HG03378 (cell line): Measurements from ENCODE around the gene IGFBP2.

Source experiments
- ATAC-seq: cut with Tn5 transposase; IDR thresholded peaks from one replicate; pipeline ENCODE4 v1.9.1; 2021; ENCODE audit warnings: mild to moderate bottlenecking, moderate library complexity; ENCODE audit not compliant: unreplicated experiment

IGFBP2 gene

DNA sequence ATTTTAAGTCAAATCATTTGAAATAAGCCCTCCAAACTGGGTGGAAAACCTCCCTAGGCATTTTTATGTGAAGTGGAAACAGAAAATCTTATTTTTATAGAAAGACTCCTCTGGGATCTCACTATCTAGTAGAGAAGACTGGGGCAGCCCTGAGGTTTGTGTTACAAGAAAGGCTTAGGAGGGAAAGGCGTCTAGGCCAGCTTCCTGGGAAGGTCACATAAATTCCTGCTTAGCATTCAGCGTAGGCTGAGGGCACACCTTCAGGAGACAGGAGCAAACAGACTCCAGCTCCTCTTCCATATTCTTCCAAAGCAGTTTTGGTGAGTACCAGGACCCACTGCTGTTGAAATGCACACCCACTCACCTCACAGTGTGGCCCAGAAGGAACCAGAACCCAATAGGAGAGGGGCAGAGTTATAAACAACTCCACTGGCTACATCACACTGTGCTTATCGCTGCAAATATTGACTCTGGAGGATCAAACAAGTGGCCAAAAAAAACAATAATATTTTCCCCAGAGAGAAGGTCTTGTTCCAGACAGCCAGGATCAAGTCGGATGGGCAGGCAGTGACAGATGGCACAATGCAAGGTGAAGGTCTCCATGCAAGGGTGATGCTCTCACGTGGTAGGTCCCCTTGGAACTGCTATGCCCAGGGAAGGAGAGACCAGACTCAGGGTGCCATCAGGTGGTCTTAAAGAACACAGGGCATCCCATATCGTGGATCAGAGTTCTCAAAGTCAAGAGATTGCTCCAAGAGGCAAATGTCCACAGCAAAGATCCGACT is 17.7 kb upstream of the IGFBP2 start:
- ATAC-seq, result no peak

DNA sequence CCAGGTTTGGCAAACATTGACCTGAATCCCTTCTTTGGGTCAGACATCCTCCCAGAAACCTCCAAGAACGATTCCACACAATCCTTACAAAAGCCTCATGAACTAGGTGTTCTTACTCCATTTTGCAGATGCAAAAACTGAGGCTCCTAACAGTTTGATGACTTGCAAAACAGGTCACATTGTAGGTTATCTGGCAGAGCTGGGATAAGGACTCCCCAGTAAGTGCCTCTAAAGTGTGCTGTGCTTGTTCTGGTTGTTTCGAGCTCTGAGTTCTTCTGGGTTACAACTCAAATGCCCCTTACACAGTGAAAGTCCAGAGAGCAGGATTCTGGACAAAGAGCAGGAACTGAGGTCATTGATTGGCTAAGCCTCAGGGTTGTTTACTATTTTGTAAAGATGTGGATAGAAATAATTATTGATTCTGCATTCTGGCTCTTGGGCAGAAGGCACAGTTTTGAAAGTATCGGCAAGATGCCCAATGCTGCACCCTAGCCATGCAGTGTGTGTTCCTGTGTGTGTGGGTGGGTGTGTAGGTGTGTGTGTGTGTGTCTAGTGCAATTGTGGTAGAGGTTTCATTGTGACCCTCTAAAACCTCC is 17.0 kb upstream of the IGFBP2 start:
- ATAC-seq, result no peak

DNA sequence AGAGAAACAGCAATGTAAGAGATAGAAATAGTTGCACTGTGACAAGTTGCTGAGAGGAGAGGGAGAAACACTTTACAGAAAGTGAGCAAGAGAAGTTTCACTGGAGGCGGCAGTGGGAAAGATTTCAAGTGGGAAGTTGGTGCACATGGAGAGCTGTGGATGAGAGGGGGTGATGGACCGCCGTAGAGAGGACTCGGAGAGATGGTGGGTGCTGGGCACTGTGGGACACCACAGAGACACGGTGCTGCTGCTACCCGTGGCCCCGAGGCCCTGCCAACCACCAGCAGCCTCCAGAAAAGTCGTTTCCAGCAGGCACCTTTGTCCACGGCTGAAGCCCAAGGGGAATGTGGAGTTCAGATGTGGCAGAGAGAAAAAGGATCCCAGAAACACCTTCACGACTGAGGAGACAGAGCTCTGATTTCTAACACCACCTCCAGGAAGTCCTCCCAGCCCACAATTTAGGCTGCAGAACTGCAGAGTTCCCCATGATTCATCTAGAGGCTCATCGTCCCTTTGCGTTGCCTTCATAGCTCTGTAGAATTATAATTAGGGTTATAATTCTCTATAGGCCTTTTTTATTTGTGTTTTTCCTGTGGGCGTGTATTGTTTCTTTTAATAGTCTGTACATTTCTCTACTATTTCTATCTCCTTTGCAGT is 15.9 kb upstream of the IGFBP2 start:
- ATAC-seq, result no peak

DNA sequence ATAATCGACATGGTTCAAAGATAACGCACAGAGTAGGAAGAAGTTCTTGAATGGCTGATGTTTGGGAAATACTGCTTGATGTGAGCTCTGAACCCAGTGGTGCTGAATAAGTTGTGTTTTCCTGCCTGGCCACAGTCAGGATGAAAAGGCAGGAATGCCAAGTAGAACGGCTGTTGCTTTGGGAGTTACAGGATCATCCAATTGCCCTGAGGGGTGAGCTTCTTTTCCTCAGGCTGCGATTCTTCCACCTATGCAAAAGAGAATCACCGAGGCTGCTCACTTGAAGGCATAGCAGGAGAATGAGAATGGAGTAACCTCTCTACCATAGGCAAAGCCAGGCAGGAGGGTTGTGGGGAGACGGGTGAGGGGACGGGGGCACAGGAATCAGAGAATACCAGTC is 14.4 kb upstream of the IGFBP2 start:
- no peak for ATAC-seq

DNA sequence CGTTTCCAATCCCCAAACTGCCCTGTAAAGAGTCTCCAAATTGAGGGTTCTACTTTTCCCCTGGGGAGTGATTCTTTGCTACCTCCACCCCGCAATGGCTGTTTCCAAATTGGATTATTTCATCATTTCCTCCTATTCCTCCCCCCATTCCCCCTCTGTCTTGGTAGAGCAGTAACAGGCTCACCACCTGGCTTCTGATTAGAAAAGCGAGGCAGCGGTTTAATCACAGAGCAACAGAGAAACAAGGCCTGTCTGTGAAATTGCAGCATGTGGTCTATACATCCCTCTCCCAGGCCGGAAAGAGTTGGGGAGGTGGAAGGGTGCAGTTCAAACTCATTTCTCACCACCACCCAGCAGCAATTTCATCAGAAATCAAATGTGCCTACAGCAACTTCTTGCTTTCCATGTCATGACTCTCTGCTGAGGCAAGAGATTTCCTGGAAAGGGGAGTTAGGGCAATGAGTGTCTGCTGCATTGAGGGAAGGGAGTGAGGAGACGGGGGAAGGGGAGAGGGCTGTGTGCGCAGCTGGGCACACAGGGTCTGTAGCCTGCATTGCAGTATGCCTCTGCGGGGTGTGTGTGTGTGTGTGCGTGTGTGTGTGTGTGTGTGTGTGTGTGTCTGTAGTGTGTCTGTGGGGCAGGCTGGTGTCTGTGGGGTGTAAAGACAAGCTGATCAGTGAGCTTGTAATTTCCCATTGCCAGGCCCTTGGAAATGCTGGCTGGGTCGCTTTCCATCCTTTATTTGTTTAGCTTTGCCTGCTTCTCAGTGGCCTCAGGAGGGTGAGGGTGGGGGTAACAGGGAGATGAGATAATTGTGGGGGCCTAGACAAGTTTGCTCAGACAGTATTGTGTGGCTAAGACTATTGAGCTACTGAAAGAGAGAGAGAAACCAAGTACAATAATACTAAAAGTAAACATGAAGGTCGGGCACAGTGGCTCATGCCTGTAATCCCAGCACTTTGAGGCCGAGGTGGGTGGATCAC is 13.5 kb upstream of the IGFBP2 start:
- no peak for ATAC-seq

DNA sequence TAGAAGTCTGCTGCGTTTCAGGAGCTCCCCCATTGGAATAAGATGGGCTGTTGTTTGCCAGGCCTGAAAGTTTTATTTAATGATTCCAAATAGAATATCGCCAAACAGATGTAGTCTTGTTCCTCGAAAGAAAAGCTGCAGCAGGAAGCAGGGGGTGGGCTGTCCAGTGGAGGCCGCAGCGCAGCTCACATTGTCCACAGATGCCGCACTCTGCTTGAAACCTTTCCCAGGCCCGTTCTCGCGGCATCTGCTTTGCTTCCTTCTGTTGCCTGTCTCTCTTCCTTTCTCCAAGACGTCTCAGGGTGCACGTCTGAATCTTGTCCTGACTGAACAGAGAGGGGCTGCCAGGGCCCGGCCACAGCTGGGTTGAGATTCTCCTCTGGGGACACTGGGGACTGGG is 12.4 kb upstream of the IGFBP2 start:
- ATAC-seq, result no peak

DNA sequence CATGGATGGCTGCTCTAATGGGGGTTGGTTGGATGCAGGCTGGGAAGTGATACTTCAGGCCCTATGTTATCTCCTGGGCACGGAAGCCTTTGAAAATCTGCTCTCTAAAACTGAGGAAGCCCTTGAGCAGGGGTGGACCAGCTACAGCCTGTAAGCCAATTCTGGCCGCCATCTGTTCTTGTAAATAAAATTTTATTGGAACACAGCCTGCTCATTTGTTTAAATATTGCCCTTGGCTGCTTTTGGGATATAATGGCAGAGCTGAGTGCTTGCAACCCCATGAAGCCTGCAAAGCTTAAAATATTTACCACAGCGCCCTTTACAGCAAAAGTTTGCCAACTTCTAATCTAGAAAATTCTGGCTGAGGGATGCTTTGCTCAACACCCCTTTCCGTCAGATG is 11.9 kb upstream of the IGFBP2 start:
- ATAC-seq, result no peak

DNA sequence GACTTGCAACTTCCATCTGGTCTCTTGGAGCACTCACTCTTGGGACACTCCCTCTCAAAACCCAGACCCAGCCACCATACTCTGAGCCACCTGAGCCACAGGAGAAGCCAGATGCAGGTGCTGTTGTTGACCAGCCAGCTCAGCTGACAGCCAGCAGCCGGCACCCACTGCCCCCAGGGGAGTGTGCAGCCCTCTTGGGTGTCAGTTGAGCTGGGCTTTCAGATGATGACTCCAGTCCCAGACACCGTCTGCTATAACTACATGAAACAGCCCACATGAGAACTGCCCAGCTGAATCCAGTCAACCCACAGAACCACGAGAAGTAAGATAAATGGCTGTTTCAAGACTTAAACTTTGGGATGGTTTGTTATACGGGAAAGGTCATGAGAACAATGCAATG is 10.7 kb upstream of the IGFBP2 start:
- ATAC-seq, result no peak

DNA sequence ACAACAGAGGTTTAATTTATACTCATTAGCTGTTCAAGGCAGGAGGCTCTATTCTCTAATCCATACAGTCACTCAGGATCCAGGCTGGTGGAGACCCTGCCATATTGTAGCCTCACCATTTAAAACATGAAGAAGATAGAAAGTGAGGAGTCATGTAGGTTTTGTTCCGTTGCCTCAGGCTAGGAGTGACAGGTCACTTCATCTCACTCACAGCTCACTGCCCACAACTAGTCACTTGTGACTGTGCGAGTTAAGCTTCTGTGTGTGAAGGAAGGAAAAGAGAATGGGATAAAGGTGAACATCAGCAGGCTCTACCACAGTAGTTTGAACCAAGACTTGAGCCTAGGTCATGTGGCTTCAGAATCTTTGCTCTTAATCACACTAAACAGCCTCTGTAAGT is 9.0 kb upstream of the IGFBP2 start:
- no peak for ATAC-seq

DNA sequence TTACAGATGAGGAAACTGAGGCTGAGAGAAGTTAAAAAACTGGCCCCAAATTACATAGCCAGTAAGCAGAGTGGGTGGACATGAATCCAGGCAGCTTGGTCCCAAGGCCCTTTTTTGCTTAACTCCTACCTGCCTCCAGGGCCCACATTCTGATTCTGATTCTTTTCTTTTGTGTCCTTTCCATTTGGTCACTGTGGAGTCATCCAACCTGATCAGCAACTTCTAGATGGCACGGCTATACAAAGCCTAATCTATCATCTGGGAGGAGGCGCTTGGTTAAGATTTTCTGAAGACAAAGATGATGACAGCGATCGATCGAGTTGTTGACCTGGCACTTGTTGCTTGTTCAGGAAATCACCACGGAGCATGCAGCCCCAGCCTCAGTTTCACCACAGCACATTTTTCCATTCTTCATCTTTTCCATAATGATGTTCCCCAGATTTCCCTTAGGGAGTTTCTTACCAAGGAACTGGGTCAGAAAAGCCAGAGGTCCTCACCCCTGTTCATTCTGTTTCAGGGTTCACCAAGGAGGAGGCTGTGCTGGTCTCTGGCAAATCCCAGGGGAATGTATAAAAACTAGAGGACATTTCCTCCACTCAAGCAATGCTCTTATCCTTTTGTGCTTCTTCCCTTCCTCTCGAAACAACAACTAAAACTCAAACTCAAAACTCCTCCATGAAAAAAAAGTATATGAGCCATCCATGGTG is 6.9 kb upstream of the IGFBP2 start:
- no peak for ATAC-seq

DNA sequence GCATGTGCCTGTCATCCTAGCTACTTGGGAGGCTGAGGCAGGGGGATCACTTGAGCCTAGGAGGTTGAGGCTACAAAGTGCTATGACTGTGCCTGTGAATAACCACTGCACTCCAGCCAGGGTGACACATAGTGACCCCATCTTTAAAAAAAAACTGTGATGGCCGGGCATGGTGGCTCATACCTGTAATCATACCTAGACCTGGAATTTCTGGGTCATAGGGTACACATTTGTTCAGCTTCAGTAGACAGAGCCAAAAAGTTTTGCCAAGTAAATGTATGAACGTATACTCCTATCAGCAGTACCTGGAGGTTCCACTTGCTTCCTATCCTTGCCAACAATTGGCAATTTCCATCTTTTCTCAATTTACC is 6.4 kb upstream of the IGFBP2 start:
- ATAC-seq, result no peak

DNA sequence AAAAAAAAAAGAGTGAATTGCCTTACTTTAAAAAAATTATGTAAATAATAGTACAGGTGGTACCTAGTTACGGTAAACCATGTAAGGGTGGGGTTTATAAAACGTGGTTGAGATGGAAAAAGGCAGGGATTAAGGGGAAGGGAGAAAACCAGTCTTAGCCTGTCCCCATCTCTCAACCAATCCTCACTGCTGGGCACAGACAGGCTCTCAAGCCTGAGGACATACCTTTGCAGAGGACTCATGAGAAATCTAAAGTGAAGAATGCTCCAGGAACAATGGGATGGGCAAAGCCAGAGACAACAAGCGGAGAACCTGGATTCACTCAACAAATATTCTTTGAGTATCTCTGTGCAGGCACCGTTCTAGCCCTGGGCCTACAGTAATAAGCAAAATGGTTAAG is 3.4 kb upstream of the IGFBP2 start:
- no peak for ATAC-seq

DNA sequence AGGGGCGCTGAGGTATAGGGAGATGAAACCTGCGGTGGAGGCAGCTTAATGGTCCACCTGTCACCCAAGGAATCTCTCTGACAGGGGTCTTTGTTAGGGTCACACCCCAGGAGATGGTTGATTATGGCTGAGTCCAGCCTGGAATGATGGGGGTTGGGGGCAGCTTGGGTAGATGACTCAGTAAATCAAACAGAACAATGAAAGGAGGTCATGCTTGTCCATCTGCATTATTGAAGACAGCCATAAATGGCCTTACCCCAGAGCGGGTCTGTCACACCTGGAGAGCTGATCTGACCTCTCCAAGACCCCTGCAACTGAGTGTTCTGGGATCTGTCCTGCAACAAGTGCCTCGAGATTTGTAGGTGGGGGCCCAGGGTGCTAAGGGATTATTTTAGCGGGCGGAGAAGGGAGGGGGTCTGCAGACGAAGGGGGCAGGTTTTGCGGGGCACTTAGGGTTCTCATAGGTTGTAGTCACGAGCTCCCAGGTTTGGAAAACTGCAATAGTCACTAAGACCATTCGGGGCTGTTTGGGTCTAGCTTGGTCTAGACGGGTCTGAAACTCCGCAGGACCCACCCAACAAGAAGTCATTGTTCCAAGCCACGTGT is 771 bp upstream of the IGFBP2 start:
- ATAC-seq, result no peak

DNA sequence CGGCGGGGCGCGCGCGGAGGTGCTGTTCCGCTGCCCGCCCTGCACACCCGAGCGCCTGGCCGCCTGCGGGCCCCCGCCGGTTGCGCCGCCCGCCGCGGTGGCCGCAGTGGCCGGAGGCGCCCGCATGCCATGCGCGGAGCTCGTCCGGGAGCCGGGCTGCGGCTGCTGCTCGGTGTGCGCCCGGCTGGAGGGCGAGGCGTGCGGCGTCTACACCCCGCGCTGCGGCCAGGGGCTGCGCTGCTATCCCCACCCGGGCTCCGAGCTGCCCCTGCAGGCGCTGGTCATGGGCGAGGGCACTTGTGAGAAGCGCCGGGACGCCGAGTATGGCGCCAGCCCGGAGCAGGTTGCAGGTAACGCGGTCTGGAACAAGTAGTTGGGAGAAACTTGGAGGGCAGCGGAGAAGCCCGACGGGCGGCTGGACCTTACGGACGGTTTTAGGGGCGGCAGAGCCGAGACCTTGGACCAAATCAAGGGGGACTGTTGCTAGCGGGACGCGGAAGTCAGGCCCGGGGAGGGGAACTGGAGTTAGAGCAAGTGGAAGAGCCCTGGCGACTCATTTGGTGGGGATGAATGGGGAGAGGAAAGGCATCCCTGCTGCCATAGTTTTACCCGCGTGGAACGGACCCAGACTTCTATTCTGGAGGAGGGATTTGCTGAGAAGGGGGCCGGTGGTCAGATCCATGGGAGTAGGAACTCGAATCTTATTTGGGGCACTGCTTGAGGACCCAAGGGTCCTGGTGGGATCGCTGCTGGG is 573 bp downstream of the IGFBP2 start:
- ATAC-seq, result no peak

DNA sequence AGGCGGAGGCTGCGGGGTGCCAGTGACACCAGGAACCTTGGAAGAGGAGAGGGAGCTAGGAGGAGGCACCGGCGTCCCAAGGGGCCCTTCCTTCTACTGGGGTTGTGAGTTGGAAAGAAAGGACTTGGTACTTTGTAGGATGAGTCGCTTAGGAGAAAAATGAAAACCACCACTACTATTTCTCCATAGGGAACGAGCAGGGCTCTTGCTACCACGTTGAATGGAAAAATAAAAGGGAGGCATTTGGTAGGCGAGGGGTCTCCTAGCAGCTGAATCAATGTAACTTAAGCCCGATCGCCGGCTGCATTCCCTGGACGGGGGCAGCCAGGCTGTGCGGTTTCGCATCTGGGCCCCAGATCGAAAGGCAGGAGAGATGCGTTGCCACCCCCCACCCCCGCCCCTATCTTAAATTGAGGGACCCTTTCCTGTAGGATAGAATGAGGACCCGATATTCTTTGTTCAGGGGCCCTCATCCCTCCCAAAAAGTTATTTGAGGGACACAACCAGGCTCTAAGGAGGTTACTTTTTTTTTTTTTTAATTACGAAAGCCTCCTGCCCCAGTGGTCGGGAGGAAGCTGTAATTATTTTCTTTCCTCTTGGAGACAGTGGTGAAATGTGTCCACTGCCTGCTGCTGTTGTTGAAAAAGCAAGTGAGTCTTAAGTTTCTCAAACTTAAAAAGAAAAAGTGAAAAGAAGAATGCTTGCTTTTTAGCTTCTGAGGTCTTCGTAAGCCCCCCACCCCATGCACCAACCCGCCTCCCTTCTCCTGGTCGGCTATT is 1.3 kb downstream of the IGFBP2 start:
- ATAC-seq, result no peak

DNA sequence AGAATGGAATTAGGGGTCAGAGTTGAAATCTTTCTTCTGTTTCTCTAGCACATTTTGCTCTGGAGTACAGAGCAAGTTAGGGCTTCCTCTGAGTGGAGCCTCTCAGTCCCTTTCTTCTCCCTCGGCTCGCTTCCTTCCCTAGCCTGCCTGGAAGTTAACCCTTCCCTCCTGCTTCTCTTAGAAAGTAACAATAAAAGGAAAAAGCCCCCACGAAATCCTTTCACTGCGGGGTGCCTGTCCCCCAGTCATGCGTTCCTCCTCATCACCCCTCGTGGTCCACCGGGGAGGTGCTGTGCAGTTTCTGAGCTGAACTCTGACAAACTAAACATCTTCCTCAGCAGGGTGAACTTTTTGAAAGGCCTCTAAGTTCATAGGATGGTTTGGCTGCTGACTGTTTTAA is 2.0 kb downstream of the IGFBP2 start:
- no peak for ATAC-seq

DNA sequence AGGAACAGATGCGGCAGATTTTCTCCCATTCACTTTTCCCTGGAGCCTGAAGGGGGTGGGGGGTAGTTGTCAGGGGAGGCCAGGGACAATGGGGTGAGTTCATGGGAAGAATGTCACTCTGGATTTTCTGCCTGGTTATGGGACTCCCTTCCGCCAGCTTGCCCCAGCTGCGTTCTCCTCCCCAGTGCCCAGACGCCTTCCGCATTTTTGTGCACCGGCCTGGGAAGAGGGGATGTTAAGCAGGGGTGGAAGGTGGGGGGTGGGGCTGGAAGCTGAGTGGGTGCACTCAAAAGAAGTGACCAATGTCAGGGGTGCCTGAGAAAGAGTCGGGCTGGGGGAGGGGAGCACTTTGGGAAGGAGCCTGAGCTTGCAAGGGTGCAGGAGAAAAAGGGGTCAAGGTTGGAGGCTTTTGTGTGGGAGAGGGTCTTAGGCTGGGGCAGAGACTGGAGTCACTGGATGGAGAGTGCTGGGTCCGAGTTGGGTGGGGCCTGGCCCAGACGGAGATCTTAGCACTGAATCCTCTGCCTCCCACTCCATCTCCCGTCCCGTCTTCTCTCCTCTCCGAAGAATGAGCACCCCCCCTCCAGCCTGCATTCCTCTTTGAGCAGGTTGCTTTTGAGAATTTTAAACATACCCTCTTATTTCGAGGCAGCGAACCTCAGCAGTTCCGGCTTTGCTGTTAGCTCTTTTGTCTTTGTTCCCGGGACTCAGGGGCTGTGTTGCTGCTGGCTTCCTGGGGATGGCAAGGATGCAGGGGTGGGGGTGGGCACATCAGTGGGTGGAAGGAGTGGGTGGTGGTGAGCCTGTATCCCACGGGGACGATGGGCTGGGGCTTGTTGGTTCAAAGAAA is 2.7 kb downstream of the IGFBP2 start:
- ATAC-seq, result no peak
